IMR-90 (cell line): ENCODE data around the gene PARD3. TPM values are rescaled to one million over a fixed set of nuclear protein-coding genes. Genes with fewer than 3 reads are reported as not detected.

ENCODE experiments used
- ATAC-seq: fragments of 200-7000 bp; cut with Tn5 transposase; 2 replicates; pipeline ENCODE4 v1.9.1; 2020; ENCODE audit warnings: low read depth, mild to moderate bottlenecking, moderate library complexity
- BruUV-seq: library from RNA; stranded (reverse); fragments of 400-500 nt; replicated peaks from 2 replicates; lab custom pipeline; 2021; lab: Mats Ljungman, UMichigan
- CTCF ChIA-PET: fragments of 300-600 bp; formaldehyde crosslinking; extraction: SDS; loops from one replicate; lab custom pipeline; 2021; ENCODE audit warnings: antibody characterized with exemption; lab: Yijun Ruan, JAX
- POLR2A ChIA-PET: fragments of 300-600 bp; sonication (Branson Sonifier 250); formaldehyde crosslinking; loops from one replicate; lab custom pipeline; 2022; ENCODE audit warnings: antibody characterized with exemption; ENCODE audit not compliant: unreplicated experiment; lab: Charles Lee
- DNase-seq: peaks from one replicate; pipeline ENCODE4 v3.0.0; 2013
- H2AFZ ChIP-seq: replicated peaks from 2 replicates; pipeline ENCODE3; 2013; ENCODE audit warnings: low read length, mild to moderate bottlenecking; ENCODE audit not compliant: poor library complexity
- H2AK5ac ChIP-seq: 2 replicates; pipeline ENCODE4 v1.6.1; 2013; ENCODE audit warnings: low read depth, low read length, inconsistent platforms
- H2AK9ac ChIP-seq: replicated peaks from 2 replicates; pipeline ENCODE3; 2013; ENCODE audit warnings: mild to moderate bottlenecking, low read depth, low read length, moderate library complexity; ENCODE audit not compliant: poor library complexity
- H2BK120ac ChIP-seq: 2 replicates; pipeline ENCODE4 v1.6.1; 2013; ENCODE audit warnings: low read depth, low read length, inconsistent platforms
- H2BK15ac ChIP-seq: 3 replicates; pipeline ENCODE4 v1.6.1; 2013; ENCODE audit warnings: low read depth, low read length, inconsistent platforms
- H2BK20ac ChIP-seq: 2 replicates; pipeline ENCODE4 v1.6.1; 2013; ENCODE audit warnings: low read depth, mild to moderate bottlenecking, inconsistent platforms, low read length, moderate library complexity
- H2BK5ac ChIP-seq: 2 replicates; pipeline ENCODE4 v1.6.1; 2013; ENCODE audit warnings: mild to moderate bottlenecking, low read depth, low read length, inconsistent platforms; ENCODE audit not compliant: poor library complexity, severe bottlenecking
- H3K14ac ChIP-seq: replicated peaks from 2 replicates; pipeline ENCODE4 v1.6.1; 2013; ENCODE audit warnings: low read depth, low read length, inconsistent platforms
- H3K18ac ChIP-seq: 2 replicates; pipeline ENCODE4 v1.6.1; 2013; ENCODE audit warnings: low read depth, low read length, control low read depth
- H3K23ac ChIP-seq: 2 replicates; pipeline ENCODE4 v1.6.1; 2013; ENCODE audit warnings: low read depth, low read length, inconsistent platforms
- H3K27ac ChIP-seq: 2 replicates; pipeline ENCODE4 v1.5.1; 2013; ENCODE audit warnings: mild to moderate bottlenecking, control low read depth, low read length; ENCODE audit not compliant: insufficient read depth
- H3K27me3 ChIP-seq: 2 replicates; pipeline ENCODE4 v1.6.1; 2013; ENCODE audit warnings: low read length; ENCODE audit not compliant: control insufficient read depth, insufficient read depth
- H3K36me3 ChIP-seq: 2 replicates; pipeline ENCODE4 v1.6.1; 2013; ENCODE audit warnings: low read length, mixed read lengths; ENCODE audit not compliant: control insufficient read depth, insufficient read depth
- H3K4ac ChIP-seq: 2 replicates; pipeline ENCODE4 v1.6.1; 2013; ENCODE audit warnings: low read depth, low read length, inconsistent platforms
- H3K4me1 ChIP-seq: 2 replicates; pipeline ENCODE4 v1.6.1; 2013; ENCODE audit warnings: low read length, mixed read lengths; ENCODE audit not compliant: control insufficient read depth, insufficient read depth
- H3K4me2 ChIP-seq: 2 replicates; pipeline ENCODE4 v1.6.1; 2013; ENCODE audit warnings: low read depth, mild to moderate bottlenecking, control low read depth, low read length, moderate library complexity
- H3K4me3 ChIP-seq: 2 replicates; pipeline ENCODE4 v1.5.1; 2013; ENCODE audit warnings: low read depth, mild to moderate bottlenecking, control low read depth, low read length, moderate library complexity; ENCODE audit not compliant: insufficient read depth
- H3K56ac ChIP-seq: 2 replicates; pipeline ENCODE4 v1.6.1; 2013; ENCODE audit warnings: low read length, inconsistent platforms; ENCODE audit not compliant: insufficient read depth; ENCODE audit errors: extremely low read depth
- H3K79me1 ChIP-seq, 2 experiments: 2 replicates each; pipeline ENCODE4 v1.6.1; 2013; ENCODE audit warnings: low read length in 2 of 2, inconsistent platforms in 1 of 2, low read depth in 1 of 2
- H3K9ac ChIP-seq: 2 replicates; pipeline ENCODE4 v1.6.1; 2013; ENCODE audit warnings: low read depth, low read length, control low read depth
- H3K9me1 ChIP-seq: 2 replicates; pipeline ENCODE4 v1.6.1; 2013; ENCODE audit warnings: low read length, inconsistent platforms; ENCODE audit not compliant: insufficient read depth
- H3K9me3 ChIP-seq: 2 replicates; pipeline ENCODE4 v1.6.1; 2013; ENCODE audit warnings: low read length; ENCODE audit not compliant: control insufficient read depth, insufficient read depth
- H4K20me1 ChIP-seq: 2 replicates; pipeline ENCODE4 v1.6.1; 2013; ENCODE audit warnings: low read length, inconsistent platforms; ENCODE audit not compliant: insufficient read depth
- H4K5ac ChIP-seq: 2 replicates; pipeline ENCODE4 v1.6.1; 2013; ENCODE audit warnings: mild to moderate bottlenecking, low read depth, low read length, control low read depth
- H4K8ac ChIP-seq, 2 experiments: 2 replicates each; pipeline ENCODE4 v1.6.1; 2013; ENCODE audit warnings: low read depth in 2 of 2, low read length in 2 of 2, control low read depth in 1 of 2, inconsistent platforms in 1 of 2
- H4K91ac ChIP-seq: 2 replicates; pipeline ENCODE4 v1.6.1; 2013; ENCODE audit warnings: low read depth, low read length, inconsistent platforms; ENCODE audit not compliant: insufficient read depth
- BHLHE40 ChIP-seq: fragments of 150-350 bp; IDR thresholded peaks from 2 replicates; pipeline ENCODE4 v1.6.1; 2016; ENCODE audit warnings: mild to moderate bottlenecking, low read depth, low read length
- CEBPB ChIP-seq: IDR thresholded peaks from 2 replicates; pipeline ENCODE4 v1.6.1; 2012; ENCODE audit warnings: low read depth, low read length, improper control_type of control experiment
- CHD1 ChIP-seq: IDR thresholded peaks from 2 replicates; pipeline ENCODE4 v1.6.1; 2012; ENCODE audit warnings: low read depth, low read length, improper control_type of control experiment
- FOS ChIP-seq: fragments of 150-350 bp; IDR thresholded peaks from 2 replicates; pipeline ENCODE4 v1.6.1; 2016; ENCODE audit warnings: low read depth, low read length
- MAFK ChIP-seq: IDR thresholded peaks from 2 replicates; pipeline ENCODE4 v1.6.1; 2012; ENCODE audit warnings: low read depth, low read length, improper control_type of control experiment
- MAZ ChIP-seq: IDR thresholded peaks from 2 replicates; pipeline ENCODE4 v1.6.1; 2012; ENCODE audit warnings: low read depth, mild to moderate bottlenecking, low read length, improper control_type of control experiment, moderate library complexity, borderline replicate concordance
- MXI1 ChIP-seq: IDR thresholded peaks from 2 replicates; pipeline ENCODE4 v1.6.1; 2012; ENCODE audit warnings: low read depth, mild to moderate bottlenecking, low read length, moderate library complexity, borderline replicate concordance
- NFE2L2 ChIP-seq: fragments of 150-350 bp; IDR thresholded peaks from 2 replicates; pipeline ENCODE4 v1.6.1; 2016; ENCODE audit warnings: low read depth, mild to moderate bottlenecking, low read length
- POLR2A ChIP-seq: IDR thresholded peaks from 2 replicates; pipeline ENCODE4 v1.6.1; 2012; ENCODE audit warnings: mild to moderate bottlenecking, low read depth, low read length
- RAD21 ChIP-seq: IDR thresholded peaks from 2 replicates; pipeline ENCODE4 v1.6.1; 2012; ENCODE audit warnings: low read length, improper control_type of control experiment
- RCOR1 ChIP-seq: IDR thresholded peaks from 2 replicates; pipeline ENCODE4 v1.6.1; 2012; ENCODE audit warnings: mild to moderate bottlenecking, low read length, improper control_type of control experiment; ENCODE audit not compliant: insufficient replicate concordance
- RFX5 ChIP-seq: IDR thresholded peaks from 2 replicates; pipeline ENCODE4 v1.8.0; 2012; ENCODE audit warnings: low read depth, mild to moderate bottlenecking, low read length, moderate library complexity
- SMC3 ChIP-seq: fragments of 150-350 bp; IDR thresholded peaks from 2 replicates; pipeline ENCODE4 v1.6.1; 2016; ENCODE audit warnings: low read depth, mild to moderate bottlenecking, antibody characterized with exemption, low read length, moderate library complexity
- USF2 ChIP-seq: fragments of 150-350 bp; IDR thresholded peaks from 2 replicates; pipeline ENCODE4 v1.6.1; 2017; ENCODE audit warnings: mild to moderate bottlenecking, antibody characterized with exemption, low read length, low read depth
- WGBS, 2 experiments: methylation state at CpG; one replicate each; pipeline versions ENCODE4 v1.1.5 to v1.1.7; 2013; ENCODE audit warnings: missing lambda C conversion rate in 2 of 2; ENCODE audit not compliant: insufficient read length in 1 of 2; ENCODE audit errors: extremely low coverage in 2 of 2; 5-methylcytosine and 5-hydroxymethylcytosine counted together
- dilution Hi-C: fragments of 300-500 bp; cut with HindIII; formaldehyde crosslinking; loops from one replicate; pipeline ENCODE4 v1.14.3; 2018; ENCODE audit warnings: low sequenced_read_pairs; ENCODE audit not compliant: unreplicated experiment
- in situ Hi-C: fragments of 300-500 bp; cut with MboI; formaldehyde crosslinking; loops from 3 replicates; pipeline ENCODE4 v1.14.3; 2019; ENCODE audit warnings: low sequenced_read_pairs, inconsistent platforms, mixed read lengths
- intact Hi-C: fragments of 100-400 bp; cut with micrococcal nuclease; formaldehyde crosslinking; loops from 2 replicates; pipeline ENCODE4 v1.10.0; 2022
- polyA plus RNA-seq, 3 experiments: library from polyadenylated mRNA; depleted of rRNA; stranded (reverse); fragments of >200 nt; gene quantifications; 2 replicates each; pipeline ENCODE4 v1.2.3, GENCODE V29; 2012; ENCODE audit warnings: low replicate concordance in 1 of 3
- total RNA-seq: library from RNA; depleted of rRNA; stranded (reverse); fragments of >200 nt; gene quantifications from 2 replicates; pipeline ENCODE4 v1.2.3, GENCODE V29; 2012
- TF ChIP-seq, protein P1 (sequence below): conservative IDR thresholded peaks from 2 replicates; pipeline ENCODE4 v1.5.1; 2012; ENCODE audit warnings: mild to moderate bottlenecking, low read depth, low read length, improper control_type of control experiment
- TF ChIP-seq, protein P2 (sequence below): fragments of 150-350 bp; IDR thresholded peaks from 2 replicates; pipeline ENCODE4 v1.6.1; 2016; ENCODE audit warnings: low read depth, mild to moderate bottlenecking, low read length, moderate library complexity, borderline replicate concordance

Gene PARD3
- total and polyA plus RNA-seq, 2 of the 4 experiments (the other 2 are of a cell fraction): 14.6 to 37.5 TPM

DNA sequence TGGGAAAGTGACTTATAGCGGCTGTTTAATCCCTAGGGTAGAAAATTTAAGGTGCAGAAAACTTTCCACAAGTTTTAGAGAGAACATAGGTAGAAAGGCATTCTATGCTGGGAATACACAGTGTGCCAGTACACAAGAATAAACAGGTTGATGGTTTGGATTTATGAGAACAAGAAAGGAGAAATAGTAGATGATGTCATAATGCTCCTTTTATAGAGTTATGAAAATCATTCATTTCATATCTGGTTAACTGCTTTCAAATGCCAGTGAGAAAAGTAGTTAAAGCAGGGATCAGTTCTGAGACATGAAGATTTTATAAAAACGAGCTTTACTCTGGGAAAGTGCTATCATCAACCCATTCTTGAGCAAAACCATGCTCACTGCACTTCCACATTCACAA, 311.4 kb downstream of the PARD3 start:
- POLR2A ChIA-PET: no interaction called here

More for the DNA sequence above, 311.4 kb downstream of the PARD3 start:
- no peak overlapping the region for H4K91ac ChIP-seq
- no peak overlapping the region for H2AK9ac ChIP-seq
- H2BK120ac ChIP-seq: no peak overlapping the region
- no peak overlapping the region for H3K4me3 ChIP-seq
- no TSS peak for BruUV-seq
- no peaks in the 10 kb centered on the region for H3K4me1 ChIP-seq
- in situ Hi-C loops: no loop called here
- no peak overlapping the region for H2BK20ac ChIP-seq
- no peaks in the 10 kb centered on the region for H3K36me3 ChIP-seq
- no peak overlapping the region for H4K8ac ChIP-seq
- dilution Hi-C loops: no loop called here
- H2BK15ac ChIP-seq: no peak overlapping the region
- DNase-seq: no peak
- no peak overlapping the region for H3K27ac ChIP-seq
- H3K56ac ChIP-seq: no peak overlapping the region
- no peak overlapping the region for H4K5ac ChIP-seq
- H3K27me3 ChIP-seq: no peaks in the 10 kb centered on the region
- peaks cover 0 to 8% of the 10 kb centered on the region in 2 experiments; a peak in 3 of 4 replicates for H3K79me1 ChIP-seq
- no peaks in the 10 kb centered on the region; the same call in 1 of the 2 replicates for H4K20me1 ChIP-seq
- H2AFZ ChIP-seq: no peak overlapping the region
- no peak overlapping the region for H3K4me2 ChIP-seq
- H3K9me1 ChIP-seq: peaks cover 2% of the 10 kb centered on the region; the same call in 1 of the 2 replicates
- WGBS, 2 experiments: no CpG with 5 or more reads among the region's 2 CpGs
- H2AK5ac ChIP-seq: no peak overlapping the region
- no peak overlapping the region for H3K18ac ChIP-seq
- H3K9ac ChIP-seq: no peak overlapping the region
- H3K23ac ChIP-seq: no peak overlapping the region
- no peak overlapping the region for H3K14ac ChIP-seq
- H3K9me3 ChIP-seq: no peaks in the 10 kb centered on the region
- TF ChIP-seq POLR2A: no peak
- no peak for TF ChIP-seq BHLHE40
- no peak for TF ChIP-seq FOS
- no peak for TF ChIP-seq CHD1
- no peak for TF ChIP-seq CEBPB
- no peak for TF ChIP-seq MAZ
- no peak for TF ChIP-seq RFX5
- TF ChIP-seq MXI1: no peak
- TF ChIP-seq, protein P1, sequence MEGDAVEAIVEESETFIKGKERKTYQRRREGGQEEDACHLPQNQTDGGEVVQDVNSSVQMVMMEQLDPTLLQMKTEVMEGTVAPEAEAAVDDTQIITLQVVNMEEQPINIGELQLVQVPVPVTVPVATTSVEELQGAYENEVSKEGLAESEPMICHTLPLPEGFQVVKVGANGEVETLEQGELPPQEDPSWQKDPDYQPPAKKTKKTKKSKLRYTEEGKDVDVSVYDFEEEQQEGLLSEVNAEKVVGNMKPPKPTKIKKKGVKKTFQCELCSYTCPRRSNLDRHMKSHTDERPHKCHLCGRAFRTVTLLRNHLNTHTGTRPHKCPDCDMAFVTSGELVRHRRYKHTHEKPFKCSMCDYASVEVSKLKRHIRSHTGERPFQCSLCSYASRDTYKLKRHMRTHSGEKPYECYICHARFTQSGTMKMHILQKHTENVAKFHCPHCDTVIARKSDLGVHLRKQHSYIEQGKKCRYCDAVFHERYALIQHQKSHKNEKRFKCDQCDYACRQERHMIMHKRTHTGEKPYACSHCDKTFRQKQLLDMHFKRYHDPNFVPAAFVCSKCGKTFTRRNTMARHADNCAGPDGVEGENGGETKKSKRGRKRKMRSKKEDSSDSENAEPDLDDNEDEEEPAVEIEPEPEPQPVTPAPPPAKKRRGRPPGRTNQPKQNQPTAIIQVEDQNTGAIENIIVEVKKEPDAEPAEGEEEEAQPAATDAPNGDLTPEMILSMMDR: no peak
- TF ChIP-seq USF2: no peak
- TF ChIP-seq, protein P2, sequence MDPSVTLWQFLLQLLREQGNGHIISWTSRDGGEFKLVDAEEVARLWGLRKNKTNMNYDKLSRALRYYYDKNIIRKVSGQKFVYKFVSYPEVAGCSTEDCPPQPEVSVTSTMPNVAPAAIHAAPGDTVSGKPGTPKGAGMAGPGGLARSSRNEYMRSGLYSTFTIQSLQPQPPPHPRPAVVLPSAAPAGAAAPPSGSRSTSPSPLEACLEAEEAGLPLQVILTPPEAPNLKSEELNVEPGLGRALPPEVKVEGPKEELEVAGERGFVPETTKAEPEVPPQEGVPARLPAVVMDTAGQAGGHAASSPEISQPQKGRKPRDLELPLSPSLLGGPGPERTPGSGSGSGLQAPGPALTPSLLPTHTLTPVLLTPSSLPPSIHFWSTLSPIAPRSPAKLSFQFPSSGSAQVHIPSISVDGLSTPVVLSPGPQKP: no peak
- no peak for TF ChIP-seq SMC3
- no peak for TF ChIP-seq NFE2L2
- TF ChIP-seq RCOR1: no peak
- no peak for TF ChIP-seq RAD21
- TF ChIP-seq MAFK: no peak
- H3K4ac ChIP-seq: no peak overlapping the region
- no peak for ATAC-seq
- no peak overlapping the region for H2BK5ac ChIP-seq
- CTCF ChIA-PET: interaction anchor here (1.2 kb wide), 1 partner anchor 23 kb away, joined by 4 read pairs; no protein-coding TSS in a partner anchor
- intact Hi-C loops: no loop called here
